ENCODE measurements around the gene RAD51B.

GRCh38 chr14:68241862-68242487 lies 422.4 kb downstream of the RAD51B start:
- no peak for TF ChIP-seq EZH2 (IDR thresholded peaks at IDR 0.05)
- no peak for TF ChIP-seq POLR2AphosphoS5 (IDR thresholded peaks at IDR 0.05; ENCODE audit: borderline replicate concordance, low read depth, low read length)
- TF ChIP-seq FOXP2 (optimal IDR thresholded peaks at IDR 0.05; ENCODE audit: control extremely low read depth, extremely low read length, insufficient read depth) = no peak
